BE2C (cell line): ENCODE data around the gene S1PR1.
"Not testable (repeated sequence)": the region's sequence is repeated elsewhere in the genome, so short reads cannot be mapped to it uniquely, and the experiment has no call there.

Experiments used
- DNase-seq: peaks from one replicate; pipeline ENCODE4 v3.0.0-alpha.2; 2020
- H3K27me3 ChIP-seq: fragments of 250-450 bp; sonication (Bioruptor Pico); 2 replicates; pipeline ENCODE4 v1.5.1; 2020; ENCODE audit warnings: mild to moderate bottlenecking
- H3K36me3 ChIP-seq: fragments of 250-450 bp; sonication (Bioruptor Pico); 2 replicates; pipeline ENCODE4 v1.5.1; 2020; ENCODE audit warnings: mild to moderate bottlenecking
- H3K4me1 ChIP-seq: fragments of 250-450 bp; sonication (Bioruptor Pico); 2 replicates; pipeline ENCODE4 v1.5.1; 2020
- H3K4me3 ChIP-seq: 2 replicates; pipeline ENCODE4 v1.5.1; 2011; ENCODE audit warnings: low read depth, low read length
- H3K9me3 ChIP-seq: fragments of 250-450 bp; sonication (Bioruptor Pico); 2 replicates; pipeline ENCODE4 v1.5.1; 2020
- TF ChIP-seq, protein P1 (sequence below): IDR thresholded peaks from 2 replicates; pipeline ENCODE4 v1.5.1; 2012; ENCODE audit warnings: mild to moderate bottlenecking, low read depth, low read length

S1PR1 gene

DNA sequence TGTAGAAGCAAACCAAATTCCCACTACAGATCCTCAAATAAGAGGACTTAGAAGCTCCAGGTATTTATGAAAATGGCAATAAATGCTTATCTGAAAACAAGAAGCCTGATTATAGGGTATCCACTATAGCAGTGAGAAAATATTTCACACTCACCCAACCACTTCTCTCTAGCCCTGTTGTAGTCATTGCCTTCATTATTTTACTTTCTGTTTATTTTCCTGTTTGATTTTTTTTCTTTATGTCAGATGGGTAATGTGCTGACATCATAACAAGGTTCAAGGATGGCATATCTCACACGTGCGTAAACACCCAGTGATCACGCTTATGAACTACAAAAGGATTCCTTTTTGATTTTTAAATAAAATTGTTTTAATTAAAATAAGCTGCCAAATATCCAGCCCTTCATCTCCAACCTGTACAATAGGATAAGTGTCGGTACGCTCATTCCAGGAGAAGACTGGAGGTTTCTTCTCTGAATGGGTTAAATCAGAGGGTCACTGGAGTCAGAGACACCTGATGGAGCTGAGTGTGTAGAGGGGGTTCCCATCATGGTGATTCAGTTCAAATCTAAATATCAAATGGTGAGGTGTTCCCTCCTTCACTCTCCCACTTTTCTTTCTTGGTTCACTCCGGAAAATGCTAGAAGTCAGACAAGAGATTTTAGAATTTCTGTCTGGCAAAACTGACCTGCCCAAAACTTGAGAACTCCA, 8.2 kb upstream of the S1PR1 start:
- H3K36me3 ChIP-seq: no peaks in the 10 kb centered on the region
- no peaks in the 10 kb centered on the region for H3K4me1 ChIP-seq
- TF ChIP-seq, protein P1, sequence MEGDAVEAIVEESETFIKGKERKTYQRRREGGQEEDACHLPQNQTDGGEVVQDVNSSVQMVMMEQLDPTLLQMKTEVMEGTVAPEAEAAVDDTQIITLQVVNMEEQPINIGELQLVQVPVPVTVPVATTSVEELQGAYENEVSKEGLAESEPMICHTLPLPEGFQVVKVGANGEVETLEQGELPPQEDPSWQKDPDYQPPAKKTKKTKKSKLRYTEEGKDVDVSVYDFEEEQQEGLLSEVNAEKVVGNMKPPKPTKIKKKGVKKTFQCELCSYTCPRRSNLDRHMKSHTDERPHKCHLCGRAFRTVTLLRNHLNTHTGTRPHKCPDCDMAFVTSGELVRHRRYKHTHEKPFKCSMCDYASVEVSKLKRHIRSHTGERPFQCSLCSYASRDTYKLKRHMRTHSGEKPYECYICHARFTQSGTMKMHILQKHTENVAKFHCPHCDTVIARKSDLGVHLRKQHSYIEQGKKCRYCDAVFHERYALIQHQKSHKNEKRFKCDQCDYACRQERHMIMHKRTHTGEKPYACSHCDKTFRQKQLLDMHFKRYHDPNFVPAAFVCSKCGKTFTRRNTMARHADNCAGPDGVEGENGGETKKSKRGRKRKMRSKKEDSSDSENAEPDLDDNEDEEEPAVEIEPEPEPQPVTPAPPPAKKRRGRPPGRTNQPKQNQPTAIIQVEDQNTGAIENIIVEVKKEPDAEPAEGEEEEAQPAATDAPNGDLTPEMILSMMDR: no peak
- no peak for DNase-seq
- H3K27me3 ChIP-seq: no peaks in the 10 kb centered on the region
- H3K4me3 ChIP-seq: no peak overlapping the region
- no peaks in the 10 kb centered on the region for H3K9me3 ChIP-seq

DNA sequence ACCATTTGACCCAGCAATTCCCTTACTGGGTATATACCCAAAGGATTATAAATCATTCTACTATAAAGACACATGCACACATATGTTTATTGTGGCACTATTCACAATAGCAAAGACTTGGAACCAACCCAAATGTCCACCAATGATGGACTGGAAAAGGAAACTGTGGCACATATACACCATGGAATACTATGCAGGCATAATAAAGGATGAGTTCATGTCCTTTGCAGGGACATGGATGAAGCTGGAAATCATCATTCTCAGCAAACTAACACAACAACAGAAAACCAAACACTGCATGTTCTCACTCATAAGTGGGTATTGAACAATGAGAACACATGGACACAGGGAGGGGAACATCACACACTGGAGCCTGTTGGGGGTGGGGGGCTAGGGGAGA, 4.6 kb upstream of the S1PR1 start:
- H3K4me3 ChIP-seq, H3K27me3 ChIP-seq, DNase-seq, H3K4me1 ChIP-seq, H3K36me3 ChIP-seq, H3K9me3 ChIP-seq: not testable (repeated sequence)

DNA sequence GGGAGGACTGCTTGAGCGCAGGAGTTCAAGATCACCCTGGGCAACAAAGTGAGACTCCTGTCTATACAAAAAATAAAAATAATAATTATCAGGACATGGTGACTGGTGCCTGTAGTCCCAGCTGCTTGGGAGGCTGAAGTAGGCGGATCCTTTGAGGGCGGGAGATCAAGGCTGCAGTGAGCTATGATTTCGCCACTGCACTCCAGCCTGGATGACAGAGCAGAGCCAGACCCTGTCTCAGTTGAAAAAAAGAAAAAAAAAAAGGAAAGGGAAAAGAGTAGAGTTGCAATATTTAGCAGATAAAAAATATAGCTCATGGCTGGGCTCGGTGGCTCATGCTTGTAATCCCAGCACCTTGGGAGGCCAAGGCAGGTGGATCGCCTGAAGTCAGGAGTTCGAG, 3.3 kb upstream of the S1PR1 start:
- no peaks in the 10 kb centered on the region for H3K27me3 ChIP-seq
- H3K4me3 ChIP-seq: no peak overlapping the region
- H3K36me3 ChIP-seq: no peaks in the 10 kb centered on the region
- H3K4me1 ChIP-seq: peaks cover 4% of the 10 kb centered on the region
- TF ChIP-seq, protein P1: no peak
- DNase-seq: no peak
- no peaks in the 10 kb centered on the region for H3K9me3 ChIP-seq

DNA sequence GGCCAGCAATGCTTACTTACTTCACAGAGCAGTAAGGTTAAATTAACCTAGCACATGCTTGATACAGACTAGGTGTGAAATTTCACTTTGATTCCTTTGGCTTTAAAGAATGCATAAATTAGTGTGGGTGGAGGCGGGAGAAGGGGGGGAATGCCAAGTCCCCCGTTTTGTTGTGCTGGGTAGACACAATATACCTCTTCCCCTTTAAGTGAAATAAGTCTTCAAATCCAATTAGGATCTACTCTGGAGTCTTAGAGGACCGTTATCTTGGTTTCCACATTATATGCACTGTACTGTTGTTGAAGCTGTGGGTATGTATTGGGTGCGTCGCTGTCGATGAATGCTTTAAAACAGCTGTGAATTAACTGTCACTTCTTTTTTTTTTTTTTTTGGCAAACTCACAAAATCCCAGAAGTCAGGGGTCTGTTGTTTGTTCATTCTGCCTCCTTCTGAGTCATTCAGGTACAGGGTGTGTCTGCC, 1.6 kb upstream of the S1PR1 start:
- Histone ChIP-seq H3K27me3 (no peaks in the 10 kb centered on the region), H3K9me3 (no peaks in the 10 kb centered on the region), H3K4me1 (peaks cover 4% of the 10 kb centered on the region), H3K36me3 (no peaks in the 10 kb centered on the region), H3K4me3 (peak overlapping the region; percentile 84)
- DNase-seq: no peak
- TF ChIP-seq, protein P1: no peak

DNA sequence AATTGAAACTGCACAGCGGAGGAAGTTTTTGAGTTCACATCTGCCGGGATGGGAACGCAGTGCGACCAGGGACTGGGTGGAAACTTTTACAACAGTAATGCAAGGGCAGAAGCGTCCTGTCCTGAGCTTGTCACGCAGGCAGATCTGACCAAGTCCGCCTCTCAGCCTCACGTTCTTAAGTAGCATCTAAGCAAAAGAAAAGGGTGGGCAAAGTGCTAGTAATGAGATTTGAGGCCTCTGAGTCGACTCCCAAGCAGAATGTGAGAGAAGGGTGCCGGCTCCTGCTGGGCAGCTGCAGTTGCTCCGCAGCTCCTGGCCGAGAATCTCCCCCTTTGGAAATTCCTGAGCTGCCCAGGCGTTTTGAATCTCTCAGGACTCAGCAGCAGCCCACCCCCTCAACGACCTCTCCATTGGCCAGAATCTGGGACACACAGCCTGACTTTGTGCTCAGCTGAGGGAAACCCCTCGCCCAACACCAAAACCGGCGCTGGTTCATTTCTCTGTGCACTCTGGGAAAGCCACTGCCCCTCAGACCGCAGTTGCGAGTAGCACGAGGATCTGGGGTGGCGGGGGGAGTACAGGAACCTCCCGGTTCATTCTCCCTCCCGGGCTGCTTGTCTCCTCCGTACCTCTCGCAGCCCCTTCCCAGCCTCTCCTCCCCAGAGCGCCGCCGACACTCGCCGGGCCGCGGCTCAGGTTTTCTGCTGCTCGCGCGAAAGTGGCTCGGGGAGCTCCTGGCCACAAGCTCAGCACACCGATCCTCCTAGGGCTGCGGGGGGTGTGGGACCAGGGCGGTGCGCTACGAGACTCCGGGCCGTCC, 913 bp upstream of the S1PR1 start:
- TF ChIP-seq, protein P1: no peak
- Histone ChIP-seq H3K9me3 (no peaks in the 10 kb centered on the region), H3K27me3 (no peaks in the 10 kb centered on the region), H3K36me3 (no peaks in the 10 kb centered on the region), H3K4me3 (peak overlapping the region; percentile 84), H3K4me1 (peaks cover 4% of the 10 kb centered on the region)
- peak; percentile 46 for DNase-seq

DNA sequence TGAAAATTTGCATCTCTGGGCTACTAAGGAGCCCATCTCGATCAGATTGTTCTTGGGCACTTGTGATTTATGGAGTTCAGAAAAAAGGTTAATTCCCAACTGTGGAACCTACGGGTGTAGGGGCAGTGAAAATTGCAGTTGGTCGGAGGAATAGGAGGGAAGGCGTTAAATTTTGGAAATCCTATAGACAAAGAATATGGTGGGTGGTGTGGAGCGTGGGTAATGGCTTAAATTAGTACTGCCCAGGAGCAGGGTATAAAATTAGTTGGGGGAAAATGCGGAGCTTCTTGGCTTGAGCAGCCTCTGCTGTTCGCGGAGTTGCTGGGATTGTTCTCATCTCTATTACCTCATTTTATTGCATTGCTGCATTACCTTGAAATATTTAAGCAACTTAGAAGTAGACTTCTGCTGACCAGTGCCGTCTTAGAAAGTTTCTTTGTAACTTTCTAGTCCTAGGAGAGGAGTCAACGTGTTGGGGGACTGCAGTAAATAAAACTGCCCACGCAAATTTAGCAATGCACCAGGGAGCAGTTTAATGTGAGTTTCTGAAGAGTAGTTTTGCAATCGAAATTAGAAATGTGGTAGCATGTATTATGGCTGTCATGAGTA, 514 bp downstream of the S1PR1 start:
- TF ChIP-seq, protein P1: peak; percentile 24; the same call in 1 of the 2 replicates
- Histone ChIP-seq H3K27me3 (no peaks in the 10 kb centered on the region), H3K4me3 (peak overlapping the region; percentile 84), H3K4me1 (peaks cover 4% of the 10 kb centered on the region), H3K9me3 (no peaks in the 10 kb centered on the region), H3K36me3 (no peaks in the 10 kb centered on the region)
- DNase-seq: no peak
